ENCODE results near the gene TMCC3. TPM values are rescaled to one million over a fixed set of nuclear protein-coding genes. Genes with fewer than 3 reads are reported as not detected.

TMCC3 gene
- total and polyA plus RNA-seq, 2 experiments from 2014 or later, result 1.4 to 3.6 TPM

Small RNAs within 50 kb of the gene (microRNA-seq; reads per million reads assigned to microRNA genes)
- not detected for gene MIR5700

Small RNAs within 50 kb of the gene (small RNA-seq; reads per million reads assigned to genes)
- gene LSM3P2 (ENCODE audit: low replicate concordance) (not detected), gene MIR5700 (ENCODE audit: low replicate concordance) (not detected)

Other genes with a start within 250 kb of the TMCC3 start
- 24.7 and 29.8 TPM in 2 replicates for gene CEP83, start 190.7 kb downstream of the TMCC3 start, total RNA-seq (2014; rRNA removed; shearing (Covaris generic))
- gene CEP83, start 190.7 kb downstream of the TMCC3 start, polyA plus RNA-seq (2016; fragmentation: Nextera tagmentation; extraction: Ambion mirVana), result 23.1 and 33.7 TPM in 2 replicates

All from GM23338 (cell line).